ENCODE results near the gene SLA2. TPM values are rescaled to one million over a fixed set of nuclear protein-coding genes. Genes with fewer than 3 reads are reported as not detected.

Gene SLA2
- total and polyA plus RNA-seq, 2 of the 8 experiments (the other 6 are each of a cell fraction or from before 2014, with no cell fraction given), result 0.18 TPM; not detected in 1

DNA sequence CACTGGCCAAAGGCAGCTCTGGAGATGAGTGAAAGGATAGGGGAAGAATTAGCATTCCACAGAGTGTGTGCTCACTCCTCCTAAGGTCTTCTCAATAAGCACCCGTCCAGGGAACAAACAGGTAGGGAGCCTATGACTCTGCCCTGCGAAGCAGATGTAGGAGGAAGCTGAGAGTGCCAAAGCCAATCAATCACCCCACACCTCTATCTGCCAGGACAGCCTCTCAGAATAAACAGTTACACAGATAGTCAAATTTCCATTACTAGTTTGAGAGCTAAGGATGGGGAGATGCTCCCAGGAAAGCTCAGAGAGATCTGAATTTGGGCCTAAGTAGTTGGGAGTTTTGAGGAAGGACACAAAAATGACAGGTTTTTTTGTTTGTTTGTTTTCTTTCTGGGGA lies 40.5 kb upstream of the SLA2 start:
- Histone ChIP-seq H2BK15ac (ENCODE audit: low read length) (no peak overlapping the region), H2AFZ (ENCODE audit: low read length) (no peak overlapping the region), H4K8ac (ENCODE audit: extremely low read depth, insufficient read depth, low read length) (no peak overlapping the region), H3K9ac (replicated peaks in 1 of 4; ENCODE audit: extremely low read depth in 1 of 4, low read depth in 3 of 4, low read length in 3 of 4) (no peak overlapping the region), H3K4me3 (ENCODE audit: extremely low read depth in 1 of 4, insufficient read depth in 2 of 4, low read depth in 3 of 4, low read length in 4 of 4) (no peak overlapping the region), H4K91ac (replicated peaks; ENCODE audit: insufficient read length, low read length) (no peak overlapping the region), H3K4me2 (ENCODE audit: insufficient read depth in 1 of 2, low read depth in 2 of 2, low read length in 2 of 2) (no peak overlapping the region), H2BK20ac (ENCODE audit: low read length) (no peak overlapping the region), H3K79me1 (ENCODE audit: low read depth, low read length) (no peaks in the 10 kb centered on the region), H3K27me3 (replicated peaks in 1 of 4; ENCODE audit: control insufficient read depth in 3 of 4, extremely low read depth in 1 of 4, insufficient read depth in 3 of 4, low read length in 3 of 4) (no peaks in the 10 kb centered on the region), H3K9me3 (ENCODE audit: insufficient read depth in 2 of 2, low read depth in 1 of 2, low read length in 1 of 2) (no peaks in the 10 kb centered on the region), H4K20me1 (replicated peaks in 1 of 2; ENCODE audit: control insufficient read depth in 1 of 2, insufficient read depth in 2 of 2, low read length in 2 of 2) (no peaks in the 10 kb centered on the region), H3K27ac (ENCODE audit: low read depth, low read length) (no peak overlapping the region), H3K14ac (ENCODE audit: insufficient read length) (no peak overlapping the region), H4K5ac (ENCODE audit: insufficient read length, low read depth, low read length) (no peak overlapping the region), H3K23ac (ENCODE audit: insufficient read length) (no peak overlapping the region), H3K4ac (replicated peaks; ENCODE audit: insufficient read length, low read depth, low read length) (no peak overlapping the region), H3K56ac (replicated peaks; ENCODE audit: insufficient read length, low read depth, low read length) (no peak overlapping the region), H3K79me2 (ENCODE audit: control insufficient read depth in 1 of 2, insufficient read depth in 2 of 2, low read length in 2 of 2) (no peaks in the 10 kb centered on the region), H2BK120ac (replicated peaks; ENCODE audit: low read depth, low read length) (no peak overlapping the region), H3K23me2 (ENCODE audit: low read depth, low read length) (no peaks in the 10 kb centered on the region), H2BK5ac (ENCODE audit: low read depth, low read length) (no peak overlapping the region; the same call in 1 of the 2 replicates), H3K36me3 (ENCODE audit: control insufficient read depth in 2 of 4, insufficient read depth in 4 of 4, low read length in 3 of 4) (peaks cover 0 to 5% (median 0%) of the 10 kb centered on the region in 4 experiments; a peak in 3 of 8 replicates), H2BK12ac (ENCODE audit: low read depth, low read length) (no peak overlapping the region), H3K4me1 (replicated peaks in 1 of 4; ENCODE audit: control insufficient read depth in 3 of 4, insufficient read depth in 4 of 4, low read length in 3 of 4) (no peaks in the 10 kb centered on the region), H3K18ac (ENCODE audit: extremely low read depth, low read length) (no peak overlapping the region), H2AK5ac (ENCODE audit: low read depth, low read length) (no peak overlapping the region)
- DNase-seq (ENCODE audit: low read depth in 1 of 2, low spot score in 2 of 2) (no peak), FAIRE-seq (no peak)
- WGBS, 2 experiments (ENCODE audit: extremely low coverage in 1 of 2, insufficient coverage in 1 of 2, insufficient read length in 1 of 2, insufficient replicate concordance in 2 of 2, low coverage in 1 of 2, low lambda C conversion rate in 2 of 2, missing lambda C conversion rate in 1 of 2), result 89% methylated on average over 2 of the region's 2 CpGs; no CpG with 5 or more reads in 1 of the 2 experiments
- POLR2A ChIA-PET (ENCODE audit: partially characterized antibody), result interaction anchor here (0.7 kb wide), 1 partner anchor 81 kb away, joined by 3 read pairs; the partner anchor contains the start of gene RAB5IF
- CTCF ChIA-PET (ENCODE audit: partially characterized antibody), result interaction anchor here (0.6 to 0.9 kb wide), 2 partner anchors 36 to 63 kb away, joined by 3 read pairs; no protein-coding TSS in a partner anchor
- TF ChIP-seq SIN3A (conservative IDR thresholded peaks at IDR 0.05 in 1 of 2, IDR thresholded peaks at IDR 0.05 in 1 of 2; ENCODE audit: low read depth in 1 of 2, low read length in 2 of 2) (no peak), POLR2A (IDR thresholded peaks at IDR 0.05; ENCODE audit: control extremely low read depth in 1 of 2, low read depth in 2 of 2, low read length in 2 of 2) (no peak), GTF2F1 (IDR thresholded peaks at IDR 0.05; ENCODE audit: borderline replicate concordance, low read depth, low read length) (no peak), RBBP5 (IDR thresholded peaks at IDR 0.05; ENCODE audit: borderline replicate concordance, low read depth, low read length) (no peak), JUND (IDR thresholded peaks at IDR 0.05; ENCODE audit: low read length) (no peak), YY1 (IDR thresholded peaks at IDR 0.05; ENCODE audit: low read depth, low read length) (no peak), TAF1 (IDR thresholded peaks at IDR 0.05; ENCODE audit: low read depth, low read length) (no peak), CBX5 (IDR thresholded peaks at IDR 0.05; ENCODE audit: low read depth, low read length) (no peak), BCL11A (IDR thresholded peaks at IDR 0.05; ENCODE audit: low read depth in 2 of 2, low read length in 2 of 2) (no peak), KDM5A (IDR thresholded peaks at IDR 0.05; ENCODE audit: low read length) (no peak), SIRT6 (IDR thresholded peaks at IDR 0.05; ENCODE audit: low read length) (no peak)
- TF ChIP-seq, protein P1, sequence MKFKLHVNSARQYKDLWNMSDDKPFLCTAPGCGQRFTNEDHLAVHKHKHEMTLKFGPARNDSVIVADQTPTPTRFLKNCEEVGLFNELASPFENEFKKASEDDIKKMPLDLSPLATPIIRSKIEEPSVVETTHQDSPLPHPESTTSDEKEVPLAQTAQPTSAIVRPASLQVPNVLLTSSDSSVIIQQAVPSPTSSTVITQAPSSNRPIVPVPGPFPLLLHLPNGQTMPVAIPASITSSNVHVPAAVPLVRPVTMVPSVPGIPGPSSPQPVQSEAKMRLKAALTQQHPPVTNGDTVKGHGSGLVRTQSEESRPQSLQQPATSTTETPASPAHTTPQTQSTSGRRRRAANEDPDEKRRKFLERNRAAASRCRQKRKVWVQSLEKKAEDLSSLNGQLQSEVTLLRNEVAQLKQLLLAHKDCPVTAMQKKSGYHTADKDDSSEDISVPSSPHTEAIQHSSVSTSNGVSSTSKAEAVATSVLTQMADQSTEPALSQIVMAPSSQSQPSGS (IDR thresholded peaks at IDR 0.05; ENCODE audit: low read length), result no peak
